Neural cell (in vitro differentiated cells): ENCODE data around the gene LLGL2.

Source experiments
- EP300 ChIP-seq: fragments of 450-650 bp; conservative IDR thresholded peaks from 2 replicates; pipeline ENCODE4 v1.6.1; 2014; ENCODE audit warnings: antibody characterized with exemption, mild to moderate bottlenecking, moderate library complexity; ENCODE audit not compliant: poor library complexity, severe bottlenecking
- EZH2 ChIP-seq: fragments of 200-600, 300-800 bp; shearing (Covaris generic), sonication (generic); IDR thresholded peaks from 2 replicates; pipeline ENCODE4 v1.6.1; 2014; ENCODE audit warnings: antibody characterized with exemption, low read length, borderline replicate concordance, mild to moderate bottlenecking; ENCODE audit not compliant: insufficient read depth, poor library complexity, severe bottlenecking
- MXI1 ChIP-seq: fragments of 450-650 bp; conservative IDR thresholded peaks from 2 replicates; pipeline ENCODE4 v1.6.1; 2014; ENCODE audit warnings: antibody characterized with exemption, mild to moderate bottlenecking; ENCODE audit not compliant: poor library complexity, severe bottlenecking
- POLR2AphosphoS5 ChIP-seq: IDR thresholded peaks from 2 replicates; pipeline ENCODE4 v1.6.1; 2012
- RAD21 ChIP-seq: fragments of 450-650 bp; conservative IDR thresholded peaks from 2 replicates; pipeline ENCODE4 v1.6.1; 2014; ENCODE audit warnings: antibody characterized with exemption, mild to moderate bottlenecking, moderate library complexity
- REST ChIP-seq: IDR thresholded peaks from 2 replicates; pipeline ENCODE4 v1.6.1; 2012; ENCODE audit warnings: borderline replicate concordance
- SMC3 ChIP-seq: fragments of 450-650 bp; conservative IDR thresholded peaks from 2 replicates; pipeline ENCODE4 v1.6.1; 2014; ENCODE audit warnings: antibody characterized with exemption, mild to moderate bottlenecking, moderate library complexity; ENCODE audit not compliant: poor library complexity
- TF ChIP-seq, protein P1 (sequence below): fragments of 450-650 bp; IDR thresholded peaks from 2 replicates; pipeline ENCODE4 v1.5.1; 2014; ENCODE audit warnings: antibody characterized with exemption, mild to moderate bottlenecking, moderate library complexity; ENCODE audit not compliant: poor library complexity, severe bottlenecking

DNA sequence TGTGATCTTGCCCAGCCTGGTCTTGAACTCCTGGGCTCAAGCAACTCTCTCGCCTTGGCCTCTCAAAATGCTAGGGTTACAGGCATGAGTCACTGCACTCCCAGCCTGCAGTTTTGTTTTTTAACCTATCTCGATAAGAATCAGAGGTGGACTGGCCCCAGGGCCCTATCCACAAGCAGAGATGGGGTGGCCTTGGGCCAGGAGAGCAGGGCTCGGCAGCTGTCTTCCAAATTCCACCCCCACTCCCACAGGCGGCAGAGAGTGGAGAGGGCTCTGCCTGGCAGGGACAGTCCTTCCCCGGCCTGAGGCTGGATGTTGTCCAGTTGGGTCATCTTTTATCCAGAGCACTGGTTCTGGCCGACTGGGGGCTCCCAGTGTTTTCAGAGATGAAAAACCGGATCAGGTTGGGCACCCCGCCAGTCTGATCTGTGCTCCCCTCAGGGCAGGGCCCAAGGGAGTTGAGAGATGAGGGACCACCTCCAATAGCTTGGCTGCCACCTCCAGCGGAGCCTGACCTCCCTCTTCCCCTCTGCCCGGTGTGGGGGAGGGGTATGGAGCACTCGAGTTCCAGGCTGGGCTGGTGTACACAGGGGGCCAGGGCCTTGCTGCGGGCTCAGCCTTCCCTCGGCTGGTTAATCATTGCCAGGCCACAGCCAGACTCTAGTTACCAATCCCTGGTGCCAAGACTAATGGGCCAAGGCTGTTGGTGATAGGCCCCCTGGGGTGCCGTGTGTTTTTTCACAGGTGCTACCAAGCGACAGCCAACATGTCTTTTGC, 31.8 kb downstream of the LLGL2 start:
- TF ChIP-seq, protein P1, sequence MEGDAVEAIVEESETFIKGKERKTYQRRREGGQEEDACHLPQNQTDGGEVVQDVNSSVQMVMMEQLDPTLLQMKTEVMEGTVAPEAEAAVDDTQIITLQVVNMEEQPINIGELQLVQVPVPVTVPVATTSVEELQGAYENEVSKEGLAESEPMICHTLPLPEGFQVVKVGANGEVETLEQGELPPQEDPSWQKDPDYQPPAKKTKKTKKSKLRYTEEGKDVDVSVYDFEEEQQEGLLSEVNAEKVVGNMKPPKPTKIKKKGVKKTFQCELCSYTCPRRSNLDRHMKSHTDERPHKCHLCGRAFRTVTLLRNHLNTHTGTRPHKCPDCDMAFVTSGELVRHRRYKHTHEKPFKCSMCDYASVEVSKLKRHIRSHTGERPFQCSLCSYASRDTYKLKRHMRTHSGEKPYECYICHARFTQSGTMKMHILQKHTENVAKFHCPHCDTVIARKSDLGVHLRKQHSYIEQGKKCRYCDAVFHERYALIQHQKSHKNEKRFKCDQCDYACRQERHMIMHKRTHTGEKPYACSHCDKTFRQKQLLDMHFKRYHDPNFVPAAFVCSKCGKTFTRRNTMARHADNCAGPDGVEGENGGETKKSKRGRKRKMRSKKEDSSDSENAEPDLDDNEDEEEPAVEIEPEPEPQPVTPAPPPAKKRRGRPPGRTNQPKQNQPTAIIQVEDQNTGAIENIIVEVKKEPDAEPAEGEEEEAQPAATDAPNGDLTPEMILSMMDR: no peak
- TF ChIP-seq MXI1 (no peak), POLR2AphosphoS5 (no peak), REST (no peak), EZH2 (no peak), SMC3 (no peak), EP300 (no peak), RAD21 (no peak)
